Amygdala (tissue), 56 donors: ENCODE results near the gene RAPGEF3.

Experiments
- DNase-seq, 56 donors: peaks; one replicate each; lab custom pipeline; 2025; lab: John Stamatoyannopoulos, UW

The RAPGEF3 gene

GRCh38 chr12:47730341-47730744, 28.3 kb downstream of the RAPGEF3 start:
- DNase-seq: no peak

- DNase-seq: no peak
Observed at GRCh38 chr12:47729233-47729632, 29.4 kb downstream of the RAPGEF3 start.

GRCh38 chr12:47725893-47726292, 32.8 kb downstream of the RAPGEF3 start:
- no peak for DNase-seq

GRCh38 chr12:47725091-47725772, 33.4 kb downstream of the RAPGEF3 start, which contains the start of gene ENDOU:
ENDOU (minus strand) TSS chr12:47725490; CDS start chr12:47725413, 77 bp downstream.
- no peak for DNase-seq

GRCh38 chr12:47722941-47723631, 35.6 kb downstream of the RAPGEF3 start:
- DNase-seq: peak in 39 of 56 donors; percentile 15 to 81 (median 42)

GRCh38 chr12:47722136-47722834, 36.4 kb downstream of the RAPGEF3 start:
- no peak for DNase-seq

GRCh38 chr12:47721431-47721973, 37.2 kb downstream of the RAPGEF3 start:
- DNase-seq: no peak

- no peak for DNase-seq
Observed at GRCh38 chr12:47718531-47718930, 40.1 kb downstream of the RAPGEF3 start.

- peak in 52 of 56 donors; percentile 29 to 88 (median 70) for DNase-seq
Observed at GRCh38 chr12:47717443-47718193, 41.1 kb downstream of the RAPGEF3 start.

GRCh38 chr12:47717046-47717442, 41.6 kb downstream of the RAPGEF3 start:
- no peak for DNase-seq

- DNase-seq: no peak
Observed at GRCh38 chr12:47715877-47716548, 42.7 kb downstream of the RAPGEF3 start.

- peak in 55 of 56 donors; percentile 19 to 91 (median 64) for DNase-seq
Observed at GRCh38 chr12:47715393-47715876, 43.2 kb downstream of the RAPGEF3 start.

- no peak for DNase-seq
Observed at GRCh38 chr12:47714826-47715386, 43.8 kb downstream of the RAPGEF3 start.

GRCh38 chr12:47712171-47712570, 46.5 kb downstream of the RAPGEF3 start:
- DNase-seq: no peak

- no peak for DNase-seq
Observed at GRCh38 chr12:47711448-47711847, 47.2 kb downstream of the RAPGEF3 start.

- no peak for DNase-seq
Observed at GRCh38 chr12:47710278-47710677, 48.4 kb downstream of the RAPGEF3 start.

- no peak for DNase-seq
Observed at GRCh38 chr12:47709671-47710070, 49.0 kb downstream of the RAPGEF3 start.

GRCh38 chr12:47709237-47709636, 49.4 kb downstream of the RAPGEF3 start:
- no peak for DNase-seq

- no peak for DNase-seq
Observed at GRCh38 chr12:47707905-47708543, 50.7 kb downstream of the RAPGEF3 start.
